GM12878 (cell line): ENCODE results near the gene MTRFR. TPM values are rescaled to one million over a fixed set of nuclear protein-coding genes. Genes with fewer than 3 reads are reported as not detected.

Experiments used
- ATAC-seq: fragments of 200-7000 bp; cut with Tn5 transposase; 3 replicates; pipeline ENCODE4 v1.9.1; 2020; ENCODE audit warnings: mild to moderate bottlenecking, moderate library complexity
- BruUV-seq: library from RNA; stranded (reverse); fragments of 400-500 nt; replicated peaks from 2 replicates; lab custom pipeline; 2021; lab: Mats Ljungman, UMichigan
- CTCF ChIA-PET: fragments of 300-600 bp; sonication (Branson Sonifier 250); formaldehyde crosslinking; extraction: SDS; loops from one replicate; lab custom pipeline; 2021; ENCODE audit warnings: inconsistent platforms; lab: Yijun Ruan, JAX
- POLR2A ChIA-PET: fragments of 350-600 bp; formaldehyde crosslinking; extraction: SDS; loops from one replicate; lab custom pipeline; 2021; ENCODE audit warnings: inconsistent platforms; lab: Charles Lee
- RAD21 ChIA-PET: fragments of 300-600 bp; sonication (Branson Sonifier 250); formaldehyde crosslinking; loops from one replicate; lab custom pipeline; 2023; ENCODE audit warnings: antibody characterized with exemption; ENCODE audit not compliant: unreplicated experiment; lab: Charles Lee
- SMC1A ChIA-PET: fragments of 300-600 bp; sonication (Branson Sonifier 250); formaldehyde crosslinking; loops from one replicate; lab custom pipeline; 2023; ENCODE audit not compliant: unreplicated experiment, uncharacterized antibody; lab: Charles Lee
- DNase-seq: peaks from one replicate; pipeline ENCODE4 v3.0.0-alpha.2; 2011; ENCODE audit warnings: low read depth, low spot score
- FAIRE-seq: peaks from 3 replicates; lab custom pipeline; 2011; peaks lifted over from hg19 to GRCh38; lab: Jason Lieb, UNC
- H2AFZ ChIP-seq: 2 replicates; pipeline ENCODE4 v1.6.0; 2011; ENCODE audit warnings: low read depth, low read length, control low read depth; ENCODE audit not compliant: control insufficient read depth
- H3K27ac ChIP-seq: 2 replicates; pipeline ENCODE4 v1.5.1; 2011; ENCODE audit warnings: control low read depth; ENCODE audit not compliant: control insufficient read depth, insufficient read depth
- H3K27me3 ChIP-seq, 2 experiments: replicated peaks in 1 of 2; 2 replicates each; pipeline versions ENCODE4 v1.6.0 to v1.6.1; 2011; ENCODE audit warnings: low read length in 1 of 2; ENCODE audit not compliant: control insufficient read depth in 2 of 2, insufficient read depth in 2 of 2
- H3K36me3 ChIP-seq, 2 experiments: 2 replicates each; pipeline ENCODE4 v1.5.1; 2011; ENCODE audit warnings: low read length in 1 of 2; ENCODE audit not compliant: control insufficient read depth in 2 of 2, insufficient read depth in 2 of 2
- H3K4me1 ChIP-seq: 2 replicates; pipeline ENCODE4 v1.6.1; 2011; ENCODE audit warnings: mild to moderate bottlenecking, low read length, moderate library complexity, mixed read lengths; ENCODE audit not compliant: control insufficient read depth, insufficient read depth
- H3K4me2 ChIP-seq: 2 replicates; pipeline ENCODE4 v1.6.0; 2011; ENCODE audit warnings: control low read depth; ENCODE audit not compliant: control insufficient read depth, insufficient read depth
- H3K4me3 ChIP-seq: fragments of 200-600 bp; sonication (generic); 2 replicates; pipeline ENCODE4 v1.5.1; 2016
- H3K79me2 ChIP-seq: 2 replicates; pipeline ENCODE4 v1.6.0; 2011; ENCODE audit warnings: low read length; ENCODE audit not compliant: control insufficient read depth, insufficient read depth
- H3K9ac ChIP-seq: 2 replicates; pipeline ENCODE4 v1.8.0; 2011; ENCODE audit warnings: low read length, control low read depth, mixed read lengths; ENCODE audit not compliant: control insufficient read depth, insufficient read depth
- H3K9me3 ChIP-seq: replicated peaks from 3 replicates; pipeline ENCODE4 v1.5.1; 2011; ENCODE audit warnings: mild to moderate bottlenecking, low read length; ENCODE audit not compliant: control insufficient read depth, insufficient read depth
- H4K20me1 ChIP-seq: 2 replicates; pipeline ENCODE4 v1.6.0; 2011; ENCODE audit not compliant: control insufficient read depth, insufficient read depth
- CREB1 ChIP-seq: IDR thresholded peaks from 2 replicates; pipeline ENCODE4 v1.6.1; 2012; ENCODE audit warnings: low read depth, mild to moderate bottlenecking, inconsistent platforms
- CUX1 ChIP-seq: IDR thresholded peaks from 2 replicates; pipeline ENCODE4 v1.6.1; 2012; ENCODE audit warnings: improper control_type of control experiment, low read depth, low read length; ENCODE audit not compliant: insufficient replicate concordance
- GATAD2B ChIP-seq: fragments of 450-650 bp; conservative IDR thresholded peaks from 2 replicates; pipeline ENCODE4 v1.6.1; 2017; ENCODE audit warnings: low read depth, mild to moderate bottlenecking, moderate library complexity
- NKRF ChIP-seq: fragments of 450-650 bp; conservative IDR thresholded peaks from 2 replicates; pipeline ENCODE4 v1.6.1; 2017; ENCODE audit warnings: mild to moderate bottlenecking, moderate library complexity
- PAX5 ChIP-seq: IDR thresholded peaks from 2 replicates; pipeline ENCODE4 v1.6.1; 2011; ENCODE audit warnings: low read depth, low read length, borderline replicate concordance
- POLR2A ChIP-seq: IDR thresholded peaks from 2 replicates; pipeline ENCODE4 v1.6.1; 2011; ENCODE audit warnings: low read depth, mild to moderate bottlenecking, low read length
- ZNF217 ChIP-seq: fragments of 450-650 bp; IDR thresholded peaks from 2 replicates; pipeline ENCODE4 v1.6.1; 2017; ENCODE audit warnings: antibody characterized with exemption, mild to moderate bottlenecking
- whole genome bisulfite sequencing: methylation state at CpG from one replicate; pipeline ENCODE4 v1.1.6; 2016; ENCODE audit warnings: low lambda C conversion rate; ENCODE audit not compliant: insufficient replicate concordance, insufficient coverage; ENCODE audit errors: missing lambda C conversion rate; 5-methylcytosine and 5-hydroxymethylcytosine counted together
- in situ Hi-C: fragments of 300-500 bp; cut with MboI; formaldehyde crosslinking; loops from 9 replicates; pipeline ENCODE4 v1.14.3; 2018; ENCODE audit warnings: mixed read lengths
- intact Hi-C: fragments of 100-400 bp; cut with micrococcal nuclease; formaldehyde crosslinking; loops from one replicate; pipeline ENCODE4 v1.14.2; 2022; ENCODE audit not compliant: unreplicated experiment
- polyA plus RNA-seq, 11 experiments: library from polyadenylated mRNA; depleted of rRNA in 4 of 11; unstranded in 6 of 11; stranded (reverse) in 5 of 11; fragments of >200 nt; fragmentation: Nextera tagmentation in 4 of 11; fragmentation: Illumina TruSeq in 1 of 11; extraction: Ambion mirVana in 4 of 11; extraction: Trizol in 1 of 11; gene quantifications; 1 replicate in 1 of 11; 2 replicates in 10 of 11; pipeline versions ENCODE4 v1.2.1 to v1.2.3, GENCODE V29; 2011 to 2016; ENCODE audit warnings: inconsistent platforms in 2 of 11, missing spikeins in 2 of 11, low read depth in 1 of 11
- total RNA-seq, 4 experiments: library from RNA; depleted of rRNA in 3 of 4; stranded (reverse); fragments of >200 nt in 3 of 4; fragmentation: Illumina TruSeq in 1 of 4; extraction: Trizol in 1 of 4; gene quantifications; 2 replicates each; pipeline versions ENCODE4 v1.2.1 to v1.2.3, GENCODE V29; 2013 to 2021
- TF ChIP-seq, protein P1 (sequence below): fragments of 450-650 bp; formaldehyde crosslinking; IDR thresholded peaks from 2 replicates; pipeline ENCODE4 v1.5.0; 2022; ENCODE audit warnings: mild to moderate bottlenecking, missing genetic modification characterization
- TF ChIP-seq, protein P2 (sequence below): IDR thresholded peaks from 2 replicates; pipeline ENCODE4 v1.6.1; 2011; ENCODE audit warnings: low read depth, low read length, improper control_type of control experiment, borderline replicate concordance

Gene MTRFR
- total and polyA plus RNA-seq, 10 of the 15 experiments (the other 5 are each of a cell fraction or from before 2014, with no cell fraction given): 12.2 to 33.4 (median 24.8) TPM

GRCh38 chr12:123268850-123269249 lies 35.6 kb downstream of the MTRFR start (continued):
- TF ChIP-seq CUX1: no peak
- TF ChIP-seq, all 136 proteins: peak for 0

GRCh38 chr12:123269395-123269892 lies 36.2 kb downstream of the MTRFR start:
- Histone ChIP-seq H3K9ac (peak overlapping the region; percentile 93), H3K36me3 (no peaks in the 10 kb centered on the region; a peak in 1 of 4 replicates), H3K79me2 (peaks cover 27% of the 10 kb centered on the region), H3K4me3 (peak overlapping the region; percentile 95), H4K20me1 (no peaks in the 10 kb centered on the region), H3K4me2 (peak overlapping the region; percentile 84), H2AFZ (peak overlapping the region; percentile 86), H3K9me3 (no peaks in the 10 kb centered on the region), H3K27me3 (no peaks in the 10 kb centered on the region), H3K4me1 (peaks cover 17% of the 10 kb centered on the region), H3K27ac (peak overlapping the region; percentile 82)
- in situ Hi-C loops: loop anchor here (5.0 kb wide), 1 partner anchor 313 kb away; the partner anchor contains the start of gene TMED2
- intact Hi-C loops: no loop called here
- no TSS peak for BruUV-seq
- ChIA-PET SMC1A (interaction anchor here (0.7 to 1.1 kb wide), 5 partner anchors 46 to 312 kb away, joined by 3 to 4 read pairs (median 3); no protein-coding TSS in a partner anchor), CTCF (interaction anchor here (0.6 to 2.1 kb wide), 8 partner anchors 18 to 350 kb away, joined by 3 to 9 read pairs (median 4); partner anchors contain the start of genes MPHOSPH9, MTRFR and TMED2), POLR2A (interaction anchor here (0.8 to 1.8 kb wide), 3 partner anchors 96 to 352 kb away, joined by 4 to 5 read pairs (median 5); no protein-coding TSS in a partner anchor), RAD21 (interaction anchor here (0.8 to 1.5 kb wide), 4 partner anchors 32 to 313 kb away, joined by 3 to 4 read pairs (median 4); no protein-coding TSS in a partner anchor)
- no peak for DNase-seq
- ATAC-seq: peak; percentile 74
- FAIRE-seq: peak; percentile 62
- WGBS: 25% methylated on average over 21 of the region's 32 CpGs
- TF ChIP-seq, protein P1, sequence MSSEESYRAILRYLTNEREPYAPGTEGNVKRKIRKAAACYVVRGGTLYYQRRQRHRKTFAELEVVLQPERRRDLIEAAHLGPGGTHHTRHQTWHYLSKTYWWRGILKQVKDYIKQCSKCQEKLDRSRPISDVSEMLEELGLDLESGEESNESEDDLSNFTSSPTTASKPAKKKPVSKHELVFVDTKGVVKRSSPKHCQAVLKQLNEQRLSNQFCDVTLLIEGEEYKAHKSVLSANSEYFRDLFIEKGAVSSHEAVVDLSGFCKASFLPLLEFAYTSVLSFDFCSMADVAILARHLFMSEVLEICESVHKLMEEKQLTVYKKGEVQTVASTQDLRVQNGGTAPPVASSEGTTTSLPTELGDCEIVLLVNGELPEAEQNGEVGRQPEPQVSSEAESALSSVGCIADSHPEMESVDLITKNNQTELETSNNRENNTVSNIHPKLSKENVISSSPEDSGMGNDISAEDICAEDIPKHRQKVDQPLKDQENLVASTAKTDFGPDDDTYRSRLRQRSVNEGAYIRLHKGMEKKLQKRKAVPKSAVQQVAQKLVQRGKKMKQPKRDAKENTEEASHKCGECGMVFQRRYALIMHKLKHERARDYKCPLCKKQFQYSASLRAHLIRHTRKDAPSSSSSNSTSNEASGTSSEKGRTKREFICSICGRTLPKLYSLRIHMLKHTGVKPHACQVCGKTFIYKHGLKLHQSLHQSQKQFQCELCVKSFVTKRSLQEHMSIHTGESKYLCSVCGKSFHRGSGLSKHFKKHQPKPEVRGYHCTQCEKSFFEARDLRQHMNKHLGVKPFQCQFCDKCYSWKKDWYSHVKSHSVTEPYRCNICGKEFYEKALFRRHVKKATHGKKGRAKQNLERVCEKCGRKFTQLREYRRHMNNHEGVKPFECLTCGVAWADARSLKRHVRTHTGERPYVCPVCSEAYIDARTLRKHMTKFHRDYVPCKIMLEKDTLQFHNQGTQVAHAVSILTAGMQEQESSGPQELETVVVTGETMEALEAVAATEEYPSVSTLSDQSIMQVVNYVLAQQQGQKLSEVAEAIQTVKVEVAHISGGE (CRISPR knock-in tag): no peak
- TF ChIP-seq, protein P2, sequence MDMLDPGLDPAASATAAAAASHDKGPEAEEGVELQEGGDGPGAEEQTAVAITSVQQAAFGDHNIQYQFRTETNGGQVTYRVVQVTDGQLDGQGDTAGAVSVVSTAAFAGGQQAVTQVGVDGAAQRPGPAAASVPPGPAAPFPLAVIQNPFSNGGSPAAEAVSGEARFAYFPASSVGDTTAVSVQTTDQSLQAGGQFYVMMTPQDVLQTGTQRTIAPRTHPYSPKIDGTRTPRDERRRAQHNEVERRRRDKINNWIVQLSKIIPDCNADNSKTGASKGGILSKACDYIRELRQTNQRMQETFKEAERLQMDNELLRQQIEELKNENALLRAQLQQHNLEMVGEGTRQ: no peak
- TF ChIP-seq NKRF: no peak
- TF ChIP-seq GATAD2B: 0 out of 2 replicates have a peak, but pooled peaks have one; percentile 17
- TF ChIP-seq CREB1: 0 out of 2 replicates have a peak, but pooled peaks have one; percentile 10
- TF ChIP-seq ZNF217: no peak
- peak; percentile 73 for TF ChIP-seq POLR2A
- no peak for TF ChIP-seq PAX5
